HepG2 (cell line): Measurements from ENCODE around the gene PROC. TPM values are rescaled to one million over a fixed set of nuclear protein-coding genes. Genes with fewer than 3 reads are reported as not detected.

Experiments
- CBX1 ChIP-seq: IDR thresholded peaks from one replicate; pipeline ENCODE4 v1.6.1; 2016; ENCODE audit warnings: antibody characterized with exemption, low read depth
- CENPT ChIP-seq: sonication (generic); formaldehyde crosslinking; IDR thresholded peaks from 2 replicates; pipeline ENCODE4 v1.8.0; 2022; ENCODE audit warnings: low read depth, mild to moderate bottlenecking, moderate library complexity, missing genetic modification reagents
- CHCHD3 ChIP-seq: sonication (generic); formaldehyde crosslinking; IDR thresholded peaks from 2 replicates; pipeline ENCODE4 v1.8.0; 2022; ENCODE audit warnings: mild to moderate bottlenecking, missing genetic modification reagents, moderate library complexity
- DMAP1 ChIP-seq: IDR thresholded peaks from 2 replicates; pipeline ENCODE4 v1.6.1; 2016
- GFI1 ChIP-seq: sonication (generic); formaldehyde crosslinking; IDR thresholded peaks from 2 replicates; pipeline ENCODE4 v1.5.0; 2020; ENCODE audit warnings: missing genetic modification reagents, mild to moderate bottlenecking, borderline replicate concordance
- HCFC1 ChIP-seq: fragments of 150-350 bp; IDR thresholded peaks from 2 replicates; pipeline ENCODE4 v1.6.1; 2014; ENCODE audit warnings: low read depth, low read length
- HNRNPLL ChIP-seq: fragments of 200-400 bp; formaldehyde crosslinking; IDR thresholded peaks from 2 replicates; pipeline ENCODE4 v1.6.1; 2017; ENCODE audit warnings: mild to moderate bottlenecking, low read depth, low read length; ENCODE audit not compliant: poor library complexity, severe bottlenecking
- MXI1 ChIP-seq: IDR thresholded peaks from 3 replicates; pipeline ENCODE4 v1.6.1; 2012; ENCODE audit warnings: low read depth, low read length, inconsistent platforms, borderline replicate concordance
- NFIB ChIP-seq: sonication (generic); formaldehyde crosslinking; IDR thresholded peaks from 2 replicates; pipeline ENCODE4 v1.9.0; 2021; ENCODE audit warnings: missing genetic modification reagents, mild to moderate bottlenecking, borderline replicate concordance
- PCBP1 ChIP-seq: fragments of 200-400 bp; formaldehyde crosslinking; IDR thresholded peaks from 2 replicates; pipeline ENCODE4 v1.6.1; 2017; ENCODE audit warnings: mild to moderate bottlenecking, low read depth, low read length, borderline replicate concordance
- RFXAP ChIP-seq: sonication (generic); formaldehyde crosslinking; IDR thresholded peaks from 2 replicates; pipeline ENCODE4 v1.4.0; 2020; ENCODE audit warnings: missing genetic modification reagents, borderline replicate concordance
- SIX1 ChIP-seq: sonication (generic); formaldehyde crosslinking; IDR thresholded peaks from 2 replicates; pipeline ENCODE4 v1.4.0; 2020; ENCODE audit warnings: missing genetic modification reagents, borderline replicate concordance
- SOX13 ChIP-seq, 3 experiments: fragments of 450-650 bp in 1 of 3; sonication (generic) in 1 of 3; formaldehyde crosslinking in 1 of 3; IDR thresholded peaks in 2 of 3; conservative IDR thresholded peaks in 1 of 3; 2 replicates each; pipeline versions ENCODE4 v1.5.0 to v1.6.1; 2016 to 2020; ENCODE audit warnings: antibody characterized with exemption in 1 of 3, mild to moderate bottlenecking in 1 of 3, missing compliant biosample characterization in 1 of 3, missing genetic modification reagents in 1 of 3, moderate library complexity in 1 of 3
- SRF ChIP-seq: IDR thresholded peaks from 2 replicates; pipeline ENCODE4 v1.6.1; 2011; ENCODE audit warnings: mild to moderate bottlenecking, low read depth, low read length, moderate library complexity
- TCF7 ChIP-seq: sonication (generic); IDR thresholded peaks from 2 replicates; pipeline ENCODE4 v1.6.1; 2016; ENCODE audit warnings: antibody characterized with exemption, low read depth
- XRCC5 ChIP-seq: fragments of 200-400 bp; formaldehyde crosslinking; optimal IDR thresholded peaks from 2 replicates; pipeline ENCODE3; 2017; ENCODE audit warnings: mild to moderate bottlenecking, low read length
- ZBTB10 ChIP-seq: sonication (generic); formaldehyde crosslinking; IDR thresholded peaks from 2 replicates; pipeline ENCODE4 v1.4.0; 2020; ENCODE audit warnings: missing genetic modification reagents, borderline replicate concordance
- ZNF10 ChIP-seq: sonication (generic); formaldehyde crosslinking; IDR thresholded peaks from 2 replicates; pipeline ENCODE4 v1.4.0; 2020; ENCODE audit warnings: mild to moderate bottlenecking, low read depth, missing genetic modification reagents, borderline replicate concordance
- ZNF350 ChIP-seq: sonication (generic); formaldehyde crosslinking; IDR thresholded peaks from 2 replicates; pipeline ENCODE4 v1.4.0; 2020; ENCODE audit warnings: mild to moderate bottlenecking, low read depth, missing genetic modification reagents, borderline replicate concordance
- ZNF513 ChIP-seq: sonication (generic); formaldehyde crosslinking; conservative IDR thresholded peaks from 2 replicates; pipeline ENCODE4 v1.5.0; 2020; ENCODE audit warnings: missing genetic modification reagents
- ZNF615 ChIP-seq: sonication (generic); formaldehyde crosslinking; IDR thresholded peaks from 2 replicates; pipeline ENCODE4 v1.5.0; 2020; ENCODE audit warnings: mild to moderate bottlenecking, missing genetic modification reagents, borderline replicate concordance
- ZNF782 ChIP-seq: sonication (generic); formaldehyde crosslinking; IDR thresholded peaks from 2 replicates; pipeline ENCODE4 v1.4.0; 2020; ENCODE audit warnings: missing genetic modification reagents, mild to moderate bottlenecking, borderline replicate concordance
- ZSCAN20 ChIP-seq: sonication (generic); formaldehyde crosslinking; IDR thresholded peaks from 2 replicates; pipeline ENCODE4 v1.4.0; 2020; ENCODE audit warnings: missing genetic modification reagents, mild to moderate bottlenecking, borderline replicate concordance
- polyA plus RNA-seq, 8 experiments: library from polyadenylated mRNA; depleted of rRNA in 3 of 8; stranded (reverse) in 7 of 8; unstranded in 1 of 8; fragments of >200 nt; fragmentation: Illumina TruSeq in 4 of 8; extraction: Trizol in 4 of 8; gene quantifications; 2 replicates each; pipeline versions ENCODE4 v1.2.1 to v1.2.3, GENCODE V29; 2011 to 2016; ENCODE audit warnings: low read depth in 4 of 8, missing spikeins in 1 of 8, mixed read lengths in 1 of 8; ENCODE audit not compliant: insufficient read depth in 1 of 8
- total RNA-seq, 5 experiments: library from RNA; depleted of rRNA; stranded (reverse); fragments of >200 nt; fragmentation: Illumina TruSeq; extraction: Trizol; gene quantifications; 2 replicates each; pipeline ENCODE4 v1.2.3, GENCODE V29; 2016; ENCODE audit warnings: low read depth in 1 of 5

PROC gene
- total and polyA plus RNA-seq, 2 of the 13 experiments (the other 11 are each of a cell fraction or from before 2014, with no cell fraction given) = 134 to 185 TPM

GRCh38 chr2:127454595-127455565, 36.7 kb downstream of the PROC start (continued):
- no peak for TF ChIP-seq ZNF10 (CRISPR knock-in tag)
- TF ChIP-seq ZSCAN20 (CRISPR knock-in tag) = no peak
- TF ChIP-seq CENPT (CRISPR knock-in tag) = no peak
- peak; percentile 72 for TF ChIP-seq SOX13 (IDR thresholded peaks at IDR 0.05)
- peak in 1 of 2 experiments; percentile 89; a peak in 2 of 4 replicates for TF ChIP-seq SOX13 (CRISPR knock-in tag; conservative IDR thresholded peaks at IDR 0.05 in 1 of 2, IDR thresholded peaks at IDR 0.05 in 1 of 2)
- TF ChIP-seq TCF7 = peak; percentile 60
- TF ChIP-seq XRCC5 = peak; percentile 72
- no peak; the same call in 1 of the 2 replicates for TF ChIP-seq CHCHD3 (CRISPR knock-in tag)
- peak; percentile 98 for TF ChIP-seq DMAP1
- TF ChIP-seq ZNF513 = no peak
- TF ChIP-seq PCBP1 = no peak
- TF ChIP-seq NFIB (CRISPR knock-in tag) = no peak
- TF ChIP-seq SIX1 = peak; percentile 97
- peak; percentile 94 for TF ChIP-seq RFXAP (CRISPR knock-in tag)
- TF ChIP-seq GFI1 (CRISPR knock-in tag) = peak; percentile 47
- no peak for TF ChIP-seq HCFC1
- TF ChIP-seq HNRNPLL = no peak
- peak; percentile 81 for TF ChIP-seq ZNF350
- TF ChIP-seq MXI1 = peak; percentile 93; the same call in 2 of the 3 replicates
- peak; percentile 14; the same call in 1 of the 2 replicates for TF ChIP-seq ZNF615
- peak; percentile 93; the same call in 1 of the 2 replicates for TF ChIP-seq ZBTB10
- no peak for TF ChIP-seq SRF
- TF ChIP-seq CBX1 = peak; percentile 77
- TF ChIP-seq ZNF782 = peak; percentile 75; the same call in 1 of the 2 replicates
